Fibroblast of gingiva (primary cell): Measurements from ENCODE around the gene C5orf22.
"Not testable (repeated sequence)": the region's sequence is repeated elsewhere in the genome, so short reads cannot be mapped to it uniquely, and the experiment has no call there.

ENCODE experiments used
- DNase-seq: peaks from one replicate; pipeline ENCODE4 v3.0.0-alpha.2; 2011; ENCODE audit warnings: low read depth

The C5orf22 gene

GRCh38 chr5:31531888-31532547 lies at the start of gene C5orf22, which contains the start of gene DROSHA:
Gene C5orf22, plus strand, starts transcription at chr5:31532301. Its CDS starts 92 bp downstream, at chr5:31532393.
Gene DROSHA, minus strand, starts transcription at chr5:31532093. Its CDS starts 3,034 bp downstream, at chr5:31529059.
- peak; percentile 95 for DNase-seq

GRCh38 chr5:31485376-31486207 lies 46.5 kb upstream of the C5orf22 start:
- DNase-seq: no peak

GRCh38 chr5:31486441-31486840 lies 45.7 kb upstream of the C5orf22 start:
- no peak for DNase-seq

GRCh38 chr5:31487506-31487905 lies 44.6 kb upstream of the C5orf22 start:
- no peak for DNase-seq

- no peak for DNase-seq
Measured at GRCh38 chr5:31492869-31493268, 39.2 kb upstream of the C5orf22 start.

- no peak for DNase-seq
Measured at GRCh38 chr5:31495336-31495735, 36.8 kb upstream of the C5orf22 start.

- DNase-seq: no peak
Measured at GRCh38 chr5:31496301-31496700, 35.8 kb upstream of the C5orf22 start.

GRCh38 chr5:31496891-31497290 lies 35.2 kb upstream of the C5orf22 start:
- no peak for DNase-seq

GRCh38 chr5:31500256-31500655 lies 31.8 kb upstream of the C5orf22 start:
- DNase-seq: no peak

- DNase-seq: peak; percentile 55
Measured at GRCh38 chr5:31502506-31502905, 29.6 kb upstream of the C5orf22 start.

GRCh38 chr5:31504529-31504928 lies 27.6 kb upstream of the C5orf22 start:
- no peak for DNase-seq

- DNase-seq: no peak
Measured at GRCh38 chr5:31511305-31511704, 20.8 kb upstream of the C5orf22 start.

GRCh38 chr5:31516802-31517201 lies 15.3 kb upstream of the C5orf22 start:
- DNase-seq: no peak

- DNase-seq: no peak
Measured at GRCh38 chr5:31523041-31523440, 9.1 kb upstream of the C5orf22 start.

- no peak for DNase-seq
Measured at GRCh38 chr5:31530541-31531265, 1.4 kb upstream of the C5orf22 start.

GRCh38 chr5:31531543-31531887 lies 586 bp upstream of the C5orf22 start:
- no peak for DNase-seq

GRCh38 chr5:31534527-31535046 lies 2.5 kb downstream of the C5orf22 start:
- DNase-seq: no peak

- no peak for DNase-seq
Measured at GRCh38 chr5:31536873-31537272, 4.8 kb downstream of the C5orf22 start.

GRCh38 chr5:31537349-31537748 lies 5.2 kb downstream of the C5orf22 start:
- no peak for DNase-seq

- peak; percentile 12 for DNase-seq
Measured at GRCh38 chr5:31537851-31538250, 5.8 kb downstream of the C5orf22 start.

- not testable (repeated sequence) for DNase-seq
Measured at GRCh38 chr5:31549114-31549513, 17.0 kb downstream of the C5orf22 start.

GRCh38 chr5:31551878-31552277 lies 19.8 kb downstream of the C5orf22 start:
- DNase-seq: no peak

- DNase-seq: no peak
Measured at GRCh38 chr5:31553863-31554262, 21.8 kb downstream of the C5orf22 start.
